Prostate gland (tissue), 2 donors: ENCODE measurements around the gene CRACR2A. TPM values are rescaled to one million over a fixed set of nuclear protein-coding genes. Genes with fewer than 3 reads are reported as not detected.

ENCODE experiments used
- DNase-seq: peaks from one replicate; pipeline ENCODE4 v3.0.0-alpha.2; 2019; ENCODE audit warnings: low spot score
- H3K27ac ChIP-seq, 2 donors: fragments of 200-600 bp; sonication (generic); 2 replicates each; pipeline ENCODE4 v1.5.1; 2017 to 2019
- H3K27me3 ChIP-seq: fragments of 200-600 bp; sonication (generic); replicated peaks from 2 replicates; pipeline ENCODE4 v1.5.1; 2019; ENCODE audit not compliant: insufficient read depth
- H3K36me3 ChIP-seq, 2 donors: fragments of 200-600 bp; sonication (generic); 1 replicate in 1 of 2; 2 replicates in 1 of 2; pipeline versions ENCODE4 v1.5.1 to v1.8.1; 2017 to 2019
- H3K4me1 ChIP-seq: fragments of 200-600 bp; sonication (generic); replicated peaks from 2 replicates; pipeline ENCODE4 v1.5.1; 2019
- H3K4me3 ChIP-seq, 2 donors: fragments of 200-600 bp; sonication (generic); 2 replicates each; pipeline ENCODE4 v1.5.1; 2017 to 2019
- H3K9me3 ChIP-seq: fragments of 200-600 bp; sonication (generic); 2 replicates; pipeline ENCODE4 v1.5.1; 2017
- POLR2A ChIP-seq: fragments of 450-650 bp; IDR thresholded peaks from one replicate; pipeline ENCODE4 v1.6.1; 2016; ENCODE audit warnings: antibody characterized with exemption, mild to moderate bottlenecking
- POLR2AphosphoS5 ChIP-seq: sonication (generic); formaldehyde crosslinking; IDR thresholded peaks from one replicate; pipeline ENCODE4 v1.6.1; 2017; ENCODE audit warnings: antibody characterized with exemption
- WGBS: methylation state at CpG from one replicate; pipeline ENCODE4 v1.1.5; 2018; 5-methylcytosine and 5-hydroxymethylcytosine counted together
- intact Hi-C: fragments of 100-400 bp; cut with DNase I; formaldehyde crosslinking; loops from one replicate; pipeline ENCODE4 v1.14.2; 2022
- total RNA-seq, 2 donors: library from RNA; depleted of rRNA; stranded (reverse); fragments of >200 nt; gene quantifications; one replicate each; pipeline ENCODE4 v1.1.0, GENCODE V29; 2016
- TF ChIP-seq, protein P1 (sequence below), 4 experiments: fragments of 200-600 bp in 2 of 4; fragments of 450-650 bp in 2 of 4; sonication (generic) in 2 of 4; IDR thresholded peaks; 1 replicate in 3 of 4; 2 replicates in 1 of 4; pipeline ENCODE4 v1.5.1; 2016 to 2019; ENCODE audit warnings: antibody characterized with exemption in 4 of 4, mild to moderate bottlenecking in 2 of 4, moderate library complexity in 2 of 4

CRACR2A gene
- total RNA-seq, 2 donors from 2014 or later = 21.6 to 39.1 TPM

GRCh38 chr12:3752096-3752709, 706 bp downstream of the CRACR2A start:
- H3K27ac ChIP-seq = peak overlapping the region; percentile 89 to 96
- DNase-seq = peak; percentile 46
- H3K4me1 ChIP-seq = peaks cover 23% of the 10 kb centered on the region

DNA sequence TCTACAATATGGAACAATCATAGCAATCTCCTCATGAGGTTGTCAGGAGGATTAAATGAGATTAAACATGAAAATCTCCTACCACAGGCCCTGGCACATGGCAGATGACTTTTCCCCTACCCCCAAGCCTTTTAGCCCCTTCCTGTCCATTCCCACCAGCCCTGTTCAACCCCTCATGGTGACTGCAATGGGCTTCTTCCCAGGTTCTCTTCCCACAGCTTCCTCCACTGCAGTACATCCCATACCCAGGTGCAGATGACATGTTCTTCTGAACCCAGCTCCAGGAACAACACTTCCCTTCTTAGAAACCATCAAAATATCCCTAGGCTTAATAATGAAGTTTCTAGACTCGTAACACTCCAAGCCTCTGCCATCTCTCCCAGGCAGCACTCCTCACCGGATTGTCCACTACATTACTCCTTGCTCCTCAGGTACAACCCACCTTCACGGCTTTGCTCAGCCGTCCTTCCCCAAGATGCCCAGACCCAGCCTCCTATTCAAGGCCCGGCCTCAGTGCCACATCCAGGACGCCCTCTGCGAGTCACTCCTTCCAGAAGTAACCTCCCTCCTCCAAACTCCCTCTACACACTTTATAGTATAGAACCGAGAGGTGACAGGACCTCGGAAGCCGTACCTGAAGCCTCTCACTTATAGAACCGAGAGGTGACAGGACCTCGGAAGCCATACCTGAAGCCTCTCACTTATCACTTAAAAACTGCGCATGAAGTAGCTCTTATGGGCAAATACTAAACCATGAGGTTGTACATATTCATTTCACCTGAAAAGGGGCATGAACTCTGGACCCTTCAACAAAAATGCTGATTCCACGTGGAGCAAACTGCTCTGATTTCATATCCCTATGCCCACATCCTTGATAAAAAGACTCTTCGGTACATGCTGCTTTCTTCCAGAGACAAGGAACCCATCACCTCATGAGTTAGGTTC, 1.5 kb downstream of the CRACR2A start:
- peaks cover 27% of the 10 kb centered on the region for H3K4me1 ChIP-seq
- no peaks in the 10 kb centered on the region for H3K36me3 ChIP-seq
- H3K9me3 ChIP-seq = no peaks in the 10 kb centered on the region
- H3K27ac ChIP-seq = peak overlapping the region; percentile 89 to 96
- DNase-seq = no peak
- 92% methylated on average over 15 of the region's 15 CpGs for WGBS
- H3K27me3 ChIP-seq = no peaks in the 10 kb centered on the region
- no peak overlapping the region for H3K4me3 ChIP-seq
- TF ChIP-seq, protein P1, sequence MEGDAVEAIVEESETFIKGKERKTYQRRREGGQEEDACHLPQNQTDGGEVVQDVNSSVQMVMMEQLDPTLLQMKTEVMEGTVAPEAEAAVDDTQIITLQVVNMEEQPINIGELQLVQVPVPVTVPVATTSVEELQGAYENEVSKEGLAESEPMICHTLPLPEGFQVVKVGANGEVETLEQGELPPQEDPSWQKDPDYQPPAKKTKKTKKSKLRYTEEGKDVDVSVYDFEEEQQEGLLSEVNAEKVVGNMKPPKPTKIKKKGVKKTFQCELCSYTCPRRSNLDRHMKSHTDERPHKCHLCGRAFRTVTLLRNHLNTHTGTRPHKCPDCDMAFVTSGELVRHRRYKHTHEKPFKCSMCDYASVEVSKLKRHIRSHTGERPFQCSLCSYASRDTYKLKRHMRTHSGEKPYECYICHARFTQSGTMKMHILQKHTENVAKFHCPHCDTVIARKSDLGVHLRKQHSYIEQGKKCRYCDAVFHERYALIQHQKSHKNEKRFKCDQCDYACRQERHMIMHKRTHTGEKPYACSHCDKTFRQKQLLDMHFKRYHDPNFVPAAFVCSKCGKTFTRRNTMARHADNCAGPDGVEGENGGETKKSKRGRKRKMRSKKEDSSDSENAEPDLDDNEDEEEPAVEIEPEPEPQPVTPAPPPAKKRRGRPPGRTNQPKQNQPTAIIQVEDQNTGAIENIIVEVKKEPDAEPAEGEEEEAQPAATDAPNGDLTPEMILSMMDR (IDR thresholded peaks at IDR 0.05) = no peak
- no peak for TF ChIP-seq POLR2AphosphoS5
- TF ChIP-seq POLR2A = no peak
- intact Hi-C loops = no loop called here

More at GRCh38 chr12:3752096-3752709, 706 bp downstream of the CRACR2A start:
- Histone ChIP-seq H3K27me3 (no peaks in the 10 kb centered on the region), H3K9me3 (no peaks in the 10 kb centered on the region), H3K36me3 (no peaks in the 10 kb centered on the region), H3K4me3 (peak overlapping the region; percentile 37 to 47)
- intact Hi-C loops = no loop called here
- TF ChIP-seq, protein P1 (IDR thresholded peaks at IDR 0.05) = no peak
- no peak for TF ChIP-seq POLR2A
- peak; percentile 18 for TF ChIP-seq POLR2AphosphoS5
- 29% methylated on average over 18 of the region's 18 CpGs for WGBS

DNA sequence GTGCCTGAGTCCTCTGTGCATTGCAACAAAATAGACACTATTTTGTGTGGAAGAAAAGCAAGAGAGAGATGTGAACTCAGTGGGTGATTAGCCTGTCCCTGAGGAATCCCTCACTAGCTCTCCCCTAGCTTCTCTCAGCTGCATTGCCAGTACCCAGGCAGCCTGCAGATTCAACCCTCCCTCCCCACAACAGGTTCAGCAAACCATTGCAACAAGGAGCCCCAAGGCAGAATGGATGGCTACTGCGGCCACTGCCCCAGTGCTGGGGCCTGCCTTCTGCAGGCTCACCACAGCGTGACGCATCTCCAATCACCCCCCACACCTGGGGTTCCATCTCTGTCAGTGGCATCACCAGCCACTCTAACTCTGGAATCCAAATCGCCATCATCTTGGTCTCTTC, 2.3 kb downstream of the CRACR2A start:
- intact Hi-C loops = no loop called here
- Histone ChIP-seq H3K27me3 (no peaks in the 10 kb centered on the region), H3K36me3 (no peaks in the 10 kb centered on the region), H3K4me3 (no peak overlapping the region), H3K27ac (peak overlapping the region; percentile 89 to 96), H3K4me1 (peaks cover 27% of the 10 kb centered on the region), H3K9me3 (no peaks in the 10 kb centered on the region)
- 96% methylated on average over 3 of the region's 4 CpGs for WGBS
- DNase-seq = no peak
- TF ChIP-seq POLR2A (no peak), POLR2AphosphoS5 (no peak)
- TF ChIP-seq, protein P1 (IDR thresholded peaks at IDR 0.05) = no peak

GRCh38 chr12:3748620-3749019, 4.3 kb downstream of the CRACR2A start:
- Histone ChIP-seq H3K4me3 (no peak overlapping the region), H3K36me3 (no peaks in the 10 kb centered on the region)
- DNase-seq = peak; percentile 69

More at GRCh38 chr12:3748620-3749019, 4.3 kb downstream of the CRACR2A start:
- intact Hi-C loops = no loop called here
- Histone ChIP-seq H3K4me1 (peaks cover 27% of the 10 kb centered on the region), H3K27me3 (no peaks in the 10 kb centered on the region), H3K27ac (peak overlapping the region; percentile 89 to 96), H3K9me3 (no peaks in the 10 kb centered on the region)
- WGBS = 50% methylated on average over 4 of the region's 4 CpGs
- TF ChIP-seq POLR2A (no peak), POLR2AphosphoS5 (no peak)
- TF ChIP-seq, protein P1 (IDR thresholded peaks at IDR 0.05) = no peak
